WTC11 (cell line): ENCODE data around the gene INTS4. TPM values are rescaled to one million over a fixed set of nuclear protein-coding genes. Genes with fewer than 3 reads are reported as not detected.
"Not testable (repeated sequence)": the region's sequence is repeated elsewhere in the genome, so short reads cannot be mapped to it uniquely, and the experiment has no call there.

Experiments
- ATAC-seq: fragments of 200-7000 bp; cut with Tn5 transposase; 2 replicates; pipeline ENCODE4 v1.10.0; 2021; ENCODE audit warnings: mild to moderate bottlenecking, moderate library complexity
- CTCF ChIA-PET: fragments of 300-600 bp; sonication (Branson Sonifier 250); formaldehyde crosslinking; loops from one replicate; lab custom pipeline; 2021; ENCODE audit warnings: antibody characterized with exemption; lab: Charles Lee
- POLR2A ChIA-PET: fragments of 350-600 bp; sonication (Branson Sonifier 250); formaldehyde crosslinking; loops from one replicate; lab custom pipeline; 2021; ENCODE audit warnings: antibody characterized with exemption; lab: Charles Lee
- DNase-seq: peaks from one replicate; pipeline ENCODE4 v3.0.0; 2021; ENCODE audit warnings: low spot score
- H3K27ac Mint-ChIP-seq: 2 replicates; pipeline ENCODE4 v1.8.0; 2021; ENCODE audit warnings: mixed read lengths
- H3K27me3 Mint-ChIP-seq: 2 replicates; pipeline ENCODE4 v1.8.0; 2021; ENCODE audit warnings: low read depth, mild to moderate bottlenecking, moderate library complexity, mixed read lengths
- H3K36me3 Mint-ChIP-seq: 2 replicates; pipeline ENCODE4 v1.8.0; 2021; ENCODE audit warnings: mixed read lengths
- H3K4me1 Mint-ChIP-seq: 2 replicates; pipeline ENCODE4 v1.8.0; 2022; ENCODE audit warnings: mixed read lengths
- H3K4me3 Mint-ChIP-seq: 2 replicates; pipeline ENCODE4 v1.8.0; 2021; ENCODE audit warnings: mild to moderate bottlenecking, moderate library complexity, mixed read lengths
- H3K9me3 Mint-ChIP-seq: 2 replicates; pipeline ENCODE4 v1.8.0; 2021; ENCODE audit warnings: mixed read lengths
- AR ChIP-seq: fragments of 250-450 bp; sonication (Bioruptor Pico); IDR thresholded peaks from 2 replicates; pipeline ENCODE4 v1.9.0; 2021; ENCODE audit warnings: mild to moderate bottlenecking
- ATF2 ChIP-seq: sonication (generic); formaldehyde crosslinking; IDR thresholded peaks from 2 replicates; pipeline ENCODE4 v1.8.1; 2022; ENCODE audit warnings: low read depth, missing genetic modification reagents, borderline replicate concordance
- ATF3 ChIP-seq: sonication (generic); formaldehyde crosslinking; conservative IDR thresholded peaks from 2 replicates; pipeline ENCODE4 v1.8.1; 2022; ENCODE audit warnings: mild to moderate bottlenecking, missing genetic modification reagents
- CREM ChIP-seq: sonication (generic); formaldehyde crosslinking; IDR thresholded peaks from 2 replicates; pipeline ENCODE4 v1.8.1; 2022; ENCODE audit warnings: mild to moderate bottlenecking, missing genetic modification reagents, moderate library complexity
- GRHL2 ChIP-seq: fragments of 250-450 bp; sonication (Bioruptor Pico); IDR thresholded peaks from 2 replicates; pipeline ENCODE4 v1.8.0; 2022; ENCODE audit warnings: mild to moderate bottlenecking, moderate library complexity; ENCODE audit not compliant: insufficient replicate concordance, severe bottlenecking
- HMGXB4 ChIP-seq: sonication (generic); formaldehyde crosslinking; IDR thresholded peaks from 2 replicates; pipeline ENCODE4 v1.8.1; 2023; ENCODE audit warnings: mild to moderate bottlenecking, moderate library complexity, missing genetic modification reagents
- SOX15 ChIP-seq: fragments of 250-450 bp; sonication (Bioruptor Pico); IDR thresholded peaks from 2 replicates; pipeline ENCODE4 v1.9.0; 2021; ENCODE audit warnings: mild to moderate bottlenecking
- STAT6 ChIP-seq: sonication (generic); formaldehyde crosslinking; conservative IDR thresholded peaks from 2 replicates; pipeline ENCODE4 v1.8.1; 2023; ENCODE audit warnings: mild to moderate bottlenecking, low read depth, missing genetic modification reagents, moderate library complexity
- ZBTB21 ChIP-seq: sonication (generic); formaldehyde crosslinking; IDR thresholded peaks from 2 replicates; pipeline ENCODE4 v1.8.1; 2023; ENCODE audit warnings: mild to moderate bottlenecking, missing genetic modification reagents, borderline replicate concordance
- ZNF317 ChIP-seq: sonication (generic); formaldehyde crosslinking; IDR thresholded peaks from 2 replicates; pipeline ENCODE4 v1.8.1; 2023; ENCODE audit warnings: low read depth, mild to moderate bottlenecking, moderate library complexity, missing genetic modification reagents, borderline replicate concordance
- ZNF416 ChIP-seq: fragments of 250-450 bp; sonication (Bioruptor Pico); IDR thresholded peaks from 2 replicates; pipeline ENCODE4 v1.9.0; 2021; ENCODE audit warnings: mild to moderate bottlenecking, inconsistent platforms
- ZNF425 ChIP-seq: fragments of 250-450 bp; sonication (Bioruptor Pico); conservative IDR thresholded peaks from 2 replicates; pipeline ENCODE4 v1.9.0; 2021; ENCODE audit warnings: mild to moderate bottlenecking
- ZSCAN18 ChIP-seq: fragments of 250-450 bp; sonication (Bioruptor Pico); IDR thresholded peaks from 2 replicates; pipeline ENCODE4 v2.1.2; 2022; ENCODE audit warnings: mild to moderate bottlenecking, moderate library complexity
- total RNA-seq: library from RNA; stranded (reverse); gene quantifications from 3 replicates; pipeline ENCODE4 v1.2.3, GENCODE V29; 2021

INTS4 gene
- total RNA-seq, 1 experiment from 2014 or later, result 34.2 TPM

- ChIA-PET POLR2A (no interaction called here), CTCF (interaction anchor here (0.7 kb wide), 1 partner anchor 177 kb away, joined by 3 read pairs; no protein-coding TSS in a partner anchor)
- Mint-ChIP-seq H3K27me3 (no peaks in the 10 kb centered on the region), H3K27ac (no peak overlapping the region), H3K9me3 (no peaks in the 10 kb centered on the region), H3K4me1 (peaks cover 5% of the 10 kb centered on the region; the same call in 1 of the 2 replicates), H3K36me3 (0 out of 2 replicates have a peak, but pooled peaks cover 2% of the 10 kb centered on the region), H3K4me3 (no peak overlapping the region)
- TF ChIP-seq STAT6 (CRISPR knock-in tag), result no peak
- no peak for TF ChIP-seq CREM
- no peak for TF ChIP-seq HMGXB4 (CRISPR knock-in tag)
- no peak for TF ChIP-seq ZNF425 (CRISPR knock-in tag)
- no peak for TF ChIP-seq ATF2 (CRISPR knock-in tag)
- TF ChIP-seq GRHL2 (CRISPR knock-in tag), result no peak
- TF ChIP-seq ZNF317 (CRISPR knock-in tag), result no peak
- TF ChIP-seq ZNF416 (CRISPR knock-in tag), result no peak
- TF ChIP-seq ZSCAN18 (CRISPR knock-in tag), result no peak
- TF ChIP-seq SOX15, result no peak
- no peak for TF ChIP-seq AR (CRISPR knock-in tag)
- no peak for TF ChIP-seq ZBTB21 (CRISPR knock-in tag)
- TF ChIP-seq ATF3 (CRISPR knock-in tag), result no peak
- no peak for ATAC-seq
- no peak for DNase-seq
Measured at GRCh38 chr11:77908835-77909234, 85.6 kb downstream of the INTS4 start.

GRCh38 chr11:77894949-77895348, 99.5 kb downstream of the INTS4 start:
- H3K27ac Mint-ChIP-seq, ATAC-seq, DNase-seq, H3K4me3 Mint-ChIP-seq, CTCF ChIA-PET, H3K9me3 Mint-ChIP-seq, POLR2A ChIA-PET, H3K27me3 Mint-ChIP-seq, H3K4me1 Mint-ChIP-seq: not testable (repeated sequence)
- H3K36me3 Mint-ChIP-seq, result peaks cover 28% of the 10 kb centered on the region

- ATAC-seq, POLR2A ChIA-PET, H3K4me1 Mint-ChIP-seq, H3K27ac Mint-ChIP-seq, H3K4me3 Mint-ChIP-seq, H3K9me3 Mint-ChIP-seq, CTCF ChIA-PET, DNase-seq, H3K27me3 Mint-ChIP-seq: not testable (repeated sequence)
- peaks cover 47% of the 10 kb centered on the region for H3K36me3 Mint-ChIP-seq
Measured at GRCh38 chr11:77891703-77892102, 102.8 kb downstream of the INTS4 start.

- H3K4me1 Mint-ChIP-seq, H3K4me3 Mint-ChIP-seq, ATAC-seq, H3K27ac Mint-ChIP-seq, H3K27me3 Mint-ChIP-seq, POLR2A ChIA-PET, DNase-seq, H3K9me3 Mint-ChIP-seq, CTCF ChIA-PET: not testable (repeated sequence)
- H3K36me3 Mint-ChIP-seq, result peaks cover 49% of the 10 kb centered on the region
Measured at GRCh38 chr11:77891256-77891655, 103.2 kb downstream of the INTS4 start.
